Stomach (tissue), 4 donors: ENCODE data around the gene TMEM135.

Experiments
- CTCF ChIP-seq, 7 experiments: fragments of 450-650 bp in 4 of 7; fragments of 200-600 bp in 3 of 7; sonication (generic) in 3 of 7; IDR thresholded peaks; one replicate each; pipeline ENCODE4 v1.5.1; 2016 to 2019; ENCODE audit warnings: antibody characterized with exemption in 7 of 7, control low read depth in 2 of 7, mild to moderate bottlenecking in 1 of 7
- POLR2A ChIP-seq, 4 donors: fragments of 450-650 bp; IDR thresholded peaks; one replicate each; pipeline ENCODE4 v1.6.1; 2016; ENCODE audit warnings: antibody characterized with exemption in 4 of 4, control low read depth in 2 of 4, mild to moderate bottlenecking in 1 of 4, moderate library complexity in 1 of 4

DNA sequence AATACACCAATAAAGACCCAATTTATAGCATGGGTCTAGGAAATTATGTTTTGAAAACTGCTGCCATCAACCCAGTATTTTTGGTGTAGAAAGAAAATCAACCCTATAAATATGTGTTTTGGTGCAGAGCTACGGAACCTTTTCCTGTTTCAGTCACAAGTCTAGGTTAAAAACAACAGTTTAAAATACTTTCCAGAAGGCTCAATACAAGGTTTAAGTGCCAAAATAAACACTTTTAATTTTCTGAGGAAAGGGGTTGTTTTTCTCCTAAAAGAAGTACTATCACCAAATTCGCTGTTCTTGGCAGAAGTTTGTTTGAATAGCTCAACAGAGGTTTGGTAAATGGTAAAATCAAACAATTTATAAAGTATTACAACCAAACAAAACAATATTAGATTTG is 201.3 kb downstream of the TMEM135 start:
- TF ChIP-seq CTCF (IDR thresholded peaks at IDR 0.05) (no peak), POLR2A (IDR thresholded peaks at IDR 0.05) (no peak)
